Suprapubic skin (tissue), 4 donors: ENCODE measurements around the gene CDC42SE1.

Source experiments
- CTCF ChIP-seq, 2 donors: fragments of 200-600 bp in 1 of 2; fragments of 450-650 bp in 1 of 2; sonication (generic) in 1 of 2; IDR thresholded peaks; one replicate each; pipeline ENCODE4 v1.5.1; 2016 to 2019; ENCODE audit warnings: antibody characterized with exemption in 2 of 2, mild to moderate bottlenecking in 1 of 2, moderate library complexity in 1 of 2
- POLR2A ChIP-seq, 2 donors: fragments of 450-650 bp; IDR thresholded peaks; one replicate each; pipeline ENCODE4 v1.6.1; 2017; ENCODE audit warnings: antibody characterized with exemption in 2 of 2, mild to moderate bottlenecking in 2 of 2, moderate library complexity in 2 of 2
- POLR2AphosphoS5 ChIP-seq, 3 donors: sonication (generic); formaldehyde crosslinking; IDR thresholded peaks; one replicate each; pipeline ENCODE4 v1.6.1; 2017; ENCODE audit warnings: antibody characterized with exemption in 3 of 3

GRCh38 chr1:151009206-151009587 is 50.2 kb downstream of the CDC42SE1 start:
- TF ChIP-seq POLR2A (IDR thresholded peaks at IDR 0.05) (no peak), CTCF (IDR thresholded peaks at IDR 0.05) (no peak), POLR2AphosphoS5 (IDR thresholded peaks at IDR 0.05) (no peak)
